Measurements from ENCODE around the gene TGFBI. TPM values are rescaled to one million over a fixed set of nuclear protein-coding genes. Genes with fewer than 3 reads are reported as not detected.

The TGFBI gene
- total RNA-seq, 1 experiment from 2014 or later: 115 TPM

GRCh38 chr5:136000147-136000546 is 28.6 kb upstream of the TGFBI start:
- Histone ChIP-seq H3K4me3 (ENCODE audit: low read depth, low read length, poor library complexity, severe bottlenecking) (no peak overlapping the region), H3K27me3 (replicated peaks; ENCODE audit: insufficient read depth, low read depth, low read length, poor library complexity) (no peaks in the 10 kb centered on the region), H3K4me1 (ENCODE audit: insufficient read depth, low read length, poor library complexity, severe bottlenecking) (peaks cover 24% of the 10 kb centered on the region), H3K36me3 (ENCODE audit: insufficient read depth, low read length, poor library complexity, severe bottlenecking) (no peaks in the 10 kb centered on the region), H3K9me3 (ENCODE audit: low read depth, low read length, poor library complexity, severe bottlenecking) (no peaks in the 10 kb centered on the region), H3K27ac (ENCODE audit: low read depth, low read length, poor library complexity, severe bottlenecking) (peak overlapping the region; percentile 55)
- intact Hi-C loops (cut with micrococcal nuclease; ENCODE audit: unreplicated experiment): no loop called here
- no peak for DNase-seq (ENCODE audit: low spot score)
- BruUV-seq (replicated peaks): no TSS peak
- ChIA-PET POLR2A (ENCODE audit: low non-redundant PET) (no interaction called here), CTCF (no interaction called here)
- no peak for TF ChIP-seq EZH2 (IDR thresholded peaks at IDR 0.05; ENCODE audit: borderline replicate concordance, low read depth, low read length, poor library complexity, severe bottlenecking)
- TF ChIP-seq CTCF (conservative IDR thresholded peaks at IDR 0.05; ENCODE audit: low read depth, low read length): no peak

GRCh38 chr5:136000932-136001331 is 27.9 kb upstream of the TGFBI start:
- POLR2A ChIA-PET (ENCODE audit: low non-redundant PET): no interaction called here
- H3K36me3 ChIP-seq (ENCODE audit: insufficient read depth, low read length, poor library complexity, severe bottlenecking): no peaks in the 10 kb centered on the region
- BruUV-seq (replicated peaks): no TSS peak
- H3K4me1 ChIP-seq (ENCODE audit: insufficient read depth, low read length, poor library complexity, severe bottlenecking): peaks cover 24% of the 10 kb centered on the region
- peak overlapping the region; percentile 67 for H3K27ac ChIP-seq (ENCODE audit: low read depth, low read length, poor library complexity, severe bottlenecking)
- peak; percentile 77 for DNase-seq (ENCODE audit: low spot score)
- CTCF ChIA-PET: no interaction called here
- intact Hi-C loops (cut with micrococcal nuclease; ENCODE audit: unreplicated experiment): no loop called here
- no peaks in the 10 kb centered on the region for H3K27me3 ChIP-seq (replicated peaks; ENCODE audit: insufficient read depth, low read depth, low read length, poor library complexity)
- H3K9me3 ChIP-seq (ENCODE audit: low read depth, low read length, poor library complexity, severe bottlenecking): no peaks in the 10 kb centered on the region
- H3K4me3 ChIP-seq (ENCODE audit: low read depth, low read length, poor library complexity, severe bottlenecking): no peak overlapping the region
- no peak for TF ChIP-seq CTCF (conservative IDR thresholded peaks at IDR 0.05; ENCODE audit: low read depth, low read length)
- TF ChIP-seq EZH2 (IDR thresholded peaks at IDR 0.05; ENCODE audit: borderline replicate concordance, low read depth, low read length, poor library complexity, severe bottlenecking): no peak

GRCh38 chr5:136001466-136001981 is 27.3 kb upstream of the TGFBI start:
- Histone ChIP-seq H3K9me3 (ENCODE audit: low read depth, low read length, poor library complexity, severe bottlenecking) (no peaks in the 10 kb centered on the region), H3K27me3 (replicated peaks; ENCODE audit: insufficient read depth, low read depth, low read length, poor library complexity) (no peaks in the 10 kb centered on the region), H3K36me3 (ENCODE audit: insufficient read depth, low read length, poor library complexity, severe bottlenecking) (no peaks in the 10 kb centered on the region), H3K27ac (ENCODE audit: low read depth, low read length, poor library complexity, severe bottlenecking) (peak overlapping the region; percentile 67), H3K4me3 (ENCODE audit: low read depth, low read length, poor library complexity, severe bottlenecking) (no peak overlapping the region), H3K4me1 (ENCODE audit: insufficient read depth, low read length, poor library complexity, severe bottlenecking) (peaks cover 26% of the 10 kb centered on the region)
- intact Hi-C loops (cut with micrococcal nuclease; ENCODE audit: unreplicated experiment): no loop called here
- ChIA-PET CTCF (no interaction called here), POLR2A (ENCODE audit: low non-redundant PET) (no interaction called here)
- DNase-seq (ENCODE audit: low spot score): no peak
- TF ChIP-seq CTCF (conservative IDR thresholded peaks at IDR 0.05; ENCODE audit: low read depth, low read length) (no peak), EZH2 (IDR thresholded peaks at IDR 0.05; ENCODE audit: borderline replicate concordance, low read depth, low read length, poor library complexity, severe bottlenecking) (no peak)
- no TSS peak for BruUV-seq (replicated peaks)
